K562 (cell line): ENCODE results near the gene DGKE. TPM values are rescaled to one million over a fixed set of nuclear protein-coding genes. Genes with fewer than 3 reads are reported as not detected.

Experiments
- AFF1 ChIP-seq, 2 experiments: fragments of 450-650 bp; IDR thresholded peaks; 2 replicates each; pipeline ENCODE4 v1.6.1; 2018; ENCODE audit warnings: mild to moderate bottlenecking in 2 of 2, low read depth in 1 of 2; ENCODE audit not compliant: partially characterized antibody in 2 of 2
- BDP1 ChIP-seq: IDR thresholded peaks from 3 replicates; pipeline ENCODE4 v1.6.1; 2011; ENCODE audit not compliant: insufficient read length, insufficient read depth
- GATA2 ChIP-seq: sonication (generic); formaldehyde crosslinking; IDR thresholded peaks from 2 replicates; pipeline ENCODE4 v1.4.0; 2020; ENCODE audit warnings: mild to moderate bottlenecking, missing genetic modification reagents
- GATAD2A ChIP-seq: fragments of 450-650 bp; IDR thresholded peaks from 2 replicates; pipeline ENCODE4 v1.6.1; 2017
- HOMEZ ChIP-seq: fragments of 250-450 bp; sonication (Bioruptor Pico); IDR thresholded peaks from 2 replicates; pipeline ENCODE4 v1.4.0; 2020; ENCODE audit warnings: mild to moderate bottlenecking, moderate library complexity
- KAT2B ChIP-seq: IDR thresholded peaks from one replicate; pipeline ENCODE4 v1.6.1; 2012; ENCODE audit warnings: low read depth, mild to moderate bottlenecking, control low read depth, inconsistent platforms, low read length, moderate library complexity
- NBN ChIP-seq: fragments of 450-650 bp; IDR thresholded peaks from 2 replicates; pipeline ENCODE4 v1.6.1; 2016; ENCODE audit warnings: low read depth, mild to moderate bottlenecking
- PHF21A ChIP-seq: fragments of 450-650 bp; IDR thresholded peaks from 2 replicates; pipeline ENCODE4 v1.6.1; 2017; ENCODE audit warnings: low read depth, borderline replicate concordance
- SIN3B ChIP-seq: fragments of 450-650 bp; IDR thresholded peaks from 2 replicates; pipeline ENCODE4 v1.6.1; 2017; ENCODE audit warnings: low read depth, mild to moderate bottlenecking, moderate library complexity
- SMARCC2 ChIP-seq: fragments of 450-650 bp; IDR thresholded peaks from 2 replicates; pipeline ENCODE4 v1.6.1; 2017; ENCODE audit warnings: antibody characterized with exemption, moderate library complexity, mild to moderate bottlenecking, low read depth
- WHSC1 ChIP-seq: IDR thresholded peaks from one replicate; pipeline ENCODE4 v1.6.1; 2012; ENCODE audit warnings: low read length, control low read depth, inconsistent platforms
- ZNF232 ChIP-seq: sonication (generic); formaldehyde crosslinking; IDR thresholded peaks from 2 replicates; pipeline ENCODE4 v1.8.0; 2022; ENCODE audit warnings: mild to moderate bottlenecking, missing genetic modification reagents
- ZNF696 ChIP-seq: fragments of 250-450 bp; sonication (Bioruptor Pico); conservative IDR thresholded peaks from 2 replicates; pipeline ENCODE4 v1.4.0; 2020; ENCODE audit warnings: mild to moderate bottlenecking, moderate library complexity
- polyA plus RNA-seq, 8 experiments: library from polyadenylated mRNA; depleted of rRNA in 4 of 8; stranded (reverse) in 5 of 8; unstranded in 3 of 8; fragments of >200 nt; fragmentation: Nextera tagmentation in 2 of 8; fragmentation: Illumina TruSeq in 1 of 8; extraction: Ambion mirVana in 2 of 8; extraction: Trizol in 1 of 8; gene quantifications; 2 replicates each; pipeline versions ENCODE4 v1.2.1 to v1.2.3, GENCODE V29; 2011 to 2014; ENCODE audit warnings: inconsistent platforms in 1 of 8, missing spikeins in 1 of 8
- total RNA-seq, 7 experiments: library from RNA; depleted of rRNA in 6 of 7; stranded (reverse); fragments of >200 nt in 6 of 7; fragmentation: Illumina TruSeq in 2 of 7; extraction: Trizol in 2 of 7; gene quantifications; 2 replicates each; pipeline versions ENCODE4 v1.2.1 to v1.2.3, GENCODE V29; 2011 to 2021; ENCODE audit warnings: low replicate concordance in 1 of 7
- TF ChIP-seq, protein P1 (sequence below): IDR thresholded peaks from 2 replicates; pipeline ENCODE4 v1.6.1; 2011; ENCODE audit warnings: borderline replicate concordance, low read depth, mild to moderate bottlenecking, moderate library complexity, low read length; ENCODE audit not compliant: insufficient read depth, poor library complexity, severe bottlenecking
- TF ChIP-seq, protein P2 (sequence below): sonication (generic); formaldehyde crosslinking; IDR thresholded peaks from 2 replicates; pipeline ENCODE4 v1.8.1; 2023; ENCODE audit warnings: missing genetic modification reagents, mild to moderate bottlenecking, borderline replicate concordance

DGKE gene
- total and polyA plus RNA-seq, 9 of the 15 experiments (the other 6 are each of a cell fraction or from before 2014, with no cell fraction given): 1.3 to 9.9 (median 5.9) TPM

- no peak for TF ChIP-seq GATA2
- no peak for TF ChIP-seq ZNF696 (CRISPR knock-in tag)
- no peak for TF ChIP-seq SIN3B
- no peak for TF ChIP-seq BDP1
- TF ChIP-seq SMARCC2: peak; percentile 64; the same call in 1 of the 2 replicates
- TF ChIP-seq ZNF232 (CRISPR knock-in tag): no peak
- TF ChIP-seq, protein P1, sequence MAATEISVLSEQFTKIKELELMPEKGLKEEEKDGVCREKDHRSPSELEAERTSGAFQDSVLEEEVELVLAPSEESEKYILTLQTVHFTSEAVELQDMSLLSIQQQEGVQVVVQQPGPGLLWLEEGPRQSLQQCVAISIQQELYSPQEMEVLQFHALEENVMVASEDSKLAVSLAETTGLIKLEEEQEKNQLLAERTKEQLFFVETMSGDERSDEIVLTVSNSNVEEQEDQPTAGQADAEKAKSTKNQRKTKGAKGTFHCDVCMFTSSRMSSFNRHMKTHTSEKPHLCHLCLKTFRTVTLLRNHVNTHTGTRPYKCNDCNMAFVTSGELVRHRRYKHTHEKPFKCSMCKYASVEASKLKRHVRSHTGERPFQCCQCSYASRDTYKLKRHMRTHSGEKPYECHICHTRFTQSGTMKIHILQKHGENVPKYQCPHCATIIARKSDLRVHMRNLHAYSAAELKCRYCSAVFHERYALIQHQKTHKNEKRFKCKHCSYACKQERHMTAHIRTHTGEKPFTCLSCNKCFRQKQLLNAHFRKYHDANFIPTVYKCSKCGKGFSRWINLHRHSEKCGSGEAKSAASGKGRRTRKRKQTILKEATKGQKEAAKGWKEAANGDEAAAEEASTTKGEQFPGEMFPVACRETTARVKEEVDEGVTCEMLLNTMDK: no peak
- no peak for TF ChIP-seq GATAD2A
- TF ChIP-seq AFF1 (IDR thresholded peaks at IDR 0.05; ENCODE audit: low read depth in 1 of 2, partially characterized antibody in 2 of 2): peak; percentile 49 to 70
- TF ChIP-seq KAT2B: no peak
- TF ChIP-seq NBN: no peak
- no peak for TF ChIP-seq HOMEZ (CRISPR knock-in tag)
- TF ChIP-seq PHF21A: no peak
- TF ChIP-seq, protein P2, sequence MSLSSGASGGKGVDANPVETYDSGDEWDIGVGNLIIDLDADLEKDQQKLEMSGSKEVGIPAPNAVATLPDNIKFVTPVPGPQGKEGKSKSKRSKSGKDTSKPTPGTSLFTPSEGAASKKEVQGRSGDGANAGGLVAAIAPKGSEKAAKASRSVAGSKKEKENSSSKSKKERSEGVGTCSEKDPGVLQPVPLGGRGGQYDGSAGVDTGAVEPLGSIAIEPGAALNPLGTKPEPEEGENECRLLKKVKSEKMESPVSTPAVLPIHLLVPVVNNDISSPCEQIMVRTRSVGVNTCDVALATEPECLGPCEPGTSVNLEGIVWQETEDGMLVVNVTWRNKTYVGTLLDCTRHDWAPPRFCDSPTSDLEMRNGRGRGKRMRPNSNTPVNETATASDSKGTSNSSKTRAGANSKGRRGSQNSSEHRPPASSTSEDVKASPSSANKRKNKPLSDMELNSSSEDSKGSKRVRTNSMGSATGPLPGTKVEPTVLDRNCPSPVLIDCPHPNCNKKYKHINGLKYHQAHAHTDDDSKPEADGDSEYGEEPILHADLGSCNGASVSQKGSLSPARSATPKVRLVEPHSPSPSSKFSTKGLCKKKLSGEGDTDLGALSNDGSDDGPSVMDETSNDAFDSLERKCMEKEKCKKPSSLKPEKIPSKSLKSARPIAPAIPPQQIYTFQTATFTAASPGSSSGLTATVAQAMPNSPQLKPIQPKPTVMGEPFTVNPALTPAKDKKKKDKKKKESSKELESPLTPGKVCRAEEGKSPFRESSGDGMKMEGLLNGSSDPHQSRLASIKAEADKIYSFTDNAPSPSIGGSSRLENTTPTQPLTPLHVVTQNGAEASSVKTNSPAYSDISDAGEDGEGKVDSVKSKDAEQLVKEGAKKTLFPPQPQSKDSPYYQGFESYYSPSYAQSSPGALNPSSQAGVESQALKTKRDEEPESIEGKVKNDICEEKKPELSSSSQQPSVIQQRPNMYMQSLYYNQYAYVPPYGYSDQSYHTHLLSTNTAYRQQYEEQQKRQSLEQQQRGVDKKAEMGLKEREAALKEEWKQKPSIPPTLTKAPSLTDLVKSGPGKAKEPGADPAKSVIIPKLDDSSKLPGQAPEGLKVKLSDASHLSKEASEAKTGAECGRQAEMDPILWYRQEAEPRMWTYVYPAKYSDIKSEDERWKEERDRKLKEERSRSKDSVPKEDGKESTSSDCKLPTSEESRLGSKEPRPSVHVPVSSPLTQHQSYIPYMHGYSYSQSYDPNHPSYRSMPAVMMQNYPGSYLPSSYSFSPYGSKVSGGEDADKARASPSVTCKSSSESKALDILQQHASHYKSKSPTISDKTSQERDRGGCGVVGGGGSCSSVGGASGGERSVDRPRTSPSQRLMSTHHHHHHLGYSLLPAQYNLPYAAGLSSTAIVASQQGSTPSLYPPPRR: no peak
- TF ChIP-seq WHSC1: no peak
Observed at GRCh38 chr17:56876766-56877179, 42.8 kb downstream of the DGKE start (continued).
